WTC11 (cell line): ENCODE results near the gene AKIRIN1. TPM values are rescaled to one million over a fixed set of nuclear protein-coding genes. Genes with fewer than 3 reads are reported as not detected.

Experiments used
- AR ChIP-seq: fragments of 250-450 bp; sonication (Bioruptor Pico); IDR thresholded peaks from 2 replicates; pipeline ENCODE4 v1.9.0; 2021; ENCODE audit warnings: mild to moderate bottlenecking
- ATF1 ChIP-seq: sonication (generic); formaldehyde crosslinking; IDR thresholded peaks from 2 replicates; pipeline ENCODE4 v1.8.1; 2023; ENCODE audit warnings: mild to moderate bottlenecking, moderate library complexity, missing genetic modification reagents
- CBFB ChIP-seq: sonication (generic); formaldehyde crosslinking; IDR thresholded peaks from 2 replicates; pipeline ENCODE4 v1.8.1; 2022; ENCODE audit warnings: mild to moderate bottlenecking, low read depth, missing genetic modification reagents
- CTCF ChIP-seq: fragments of 200-600 bp; IDR thresholded peaks from 2 replicates; pipeline ENCODE4 v1.8.0; 2022; ENCODE audit warnings: antibody characterized with exemption
- E2F5 ChIP-seq: sonication (generic); formaldehyde crosslinking; IDR thresholded peaks from 2 replicates; pipeline ENCODE4 v1.8.1; 2022; ENCODE audit warnings: mild to moderate bottlenecking, moderate library complexity, missing genetic modification reagents
- FOXP4 ChIP-seq: sonication (generic); formaldehyde crosslinking; IDR thresholded peaks from 2 replicates; pipeline ENCODE4 v1.8.0; 2022; ENCODE audit warnings: mild to moderate bottlenecking, missing genetic modification reagents
- GABPB1 ChIP-seq: sonication (generic); formaldehyde crosslinking; IDR thresholded peaks from 2 replicates; pipeline ENCODE4 v1.8.1; 2023; ENCODE audit warnings: mild to moderate bottlenecking, missing genetic modification reagents
- GTF2I ChIP-seq: fragments of 250-450 bp; sonication (Bioruptor Pico); conservative IDR thresholded peaks from 2 replicates; pipeline ENCODE4 v1.4.0; 2021; ENCODE audit warnings: mild to moderate bottlenecking
- JAZF1 ChIP-seq: fragments of 250-450 bp; sonication (Bioruptor Pico); IDR thresholded peaks from 2 replicates; pipeline ENCODE4 v1.9.0; 2021; ENCODE audit warnings: moderate library complexity, mild to moderate bottlenecking, inconsistent platforms
- NFATC4 ChIP-seq: fragments of 250-450 bp; sonication (Bioruptor Pico); IDR thresholded peaks from 2 replicates; pipeline ENCODE4 v1.9.0; 2021; ENCODE audit warnings: mild to moderate bottlenecking
- NR1H2 ChIP-seq: sonication (generic); formaldehyde crosslinking; IDR thresholded peaks from 2 replicates; pipeline ENCODE4 v1.9.0; 2021; ENCODE audit warnings: mild to moderate bottlenecking, moderate library complexity, missing genetic modification reagents
- NR3C1 ChIP-seq: sonication (generic); formaldehyde crosslinking; conservative IDR thresholded peaks from 2 replicates; pipeline ENCODE4 v1.8.1; 2023; ENCODE audit warnings: low read depth, mild to moderate bottlenecking, missing genetic modification reagents
- PRRX2 ChIP-seq: fragments of 250-450 bp; sonication (Bioruptor Pico); IDR thresholded peaks from 2 replicates; pipeline ENCODE4 v1.8.0; 2021; ENCODE audit warnings: mild to moderate bottlenecking
- STAT6 ChIP-seq: sonication (generic); formaldehyde crosslinking; conservative IDR thresholded peaks from 2 replicates; pipeline ENCODE4 v1.8.1; 2023; ENCODE audit warnings: mild to moderate bottlenecking, low read depth, missing genetic modification reagents, moderate library complexity
- ZBTB21 ChIP-seq: sonication (generic); formaldehyde crosslinking; IDR thresholded peaks from 2 replicates; pipeline ENCODE4 v1.8.1; 2023; ENCODE audit warnings: mild to moderate bottlenecking, missing genetic modification reagents, borderline replicate concordance
- ZMAT4 ChIP-seq: fragments of 250-450 bp; sonication (Bioruptor Pico); IDR thresholded peaks from 2 replicates; pipeline ENCODE4 v1.9.0; 2021; ENCODE audit warnings: mild to moderate bottlenecking
- ZNF219 ChIP-seq: sonication (generic); formaldehyde crosslinking; IDR thresholded peaks from 2 replicates; pipeline ENCODE4 v1.8.0; 2023; ENCODE audit warnings: missing genetic modification reagents, mild to moderate bottlenecking, borderline replicate concordance
- ZNF263 ChIP-seq: sonication (generic); formaldehyde crosslinking; IDR thresholded peaks from 2 replicates; pipeline ENCODE4 v1.8.1; 2022; ENCODE audit warnings: low read depth, mild to moderate bottlenecking, moderate library complexity, missing genetic modification reagents
- ZNF281 ChIP-seq: sonication (generic); formaldehyde crosslinking; IDR thresholded peaks from 2 replicates; pipeline ENCODE4 v1.8.0; 2023; ENCODE audit warnings: mild to moderate bottlenecking, missing genetic modification reagents
- ZNF512 ChIP-seq: sonication (generic); formaldehyde crosslinking; IDR thresholded peaks from 2 replicates; pipeline ENCODE4 v1.8.1; 2022; ENCODE audit warnings: missing genetic modification reagents, borderline replicate concordance
- ZNF671 ChIP-seq: fragments of 250-450 bp; sonication (Bioruptor Pico); IDR thresholded peaks from 2 replicates; pipeline ENCODE4 v1.8.0; 2021; ENCODE audit warnings: mild to moderate bottlenecking
- total RNA-seq: library from RNA; stranded (reverse); gene quantifications from 3 replicates; pipeline ENCODE4 v1.2.3, GENCODE V29; 2021

Gene AKIRIN1
- total RNA-seq, 1 experiment from 2014 or later, result 183 TPM

GRCh38 chr1:38990738-38991637 lies at the start of gene AKIRIN1 (continued):
- peak; percentile 21; the same call in 1 of the 2 replicates for TF ChIP-seq FOXP4 (CRISPR knock-in tag)
- TF ChIP-seq CTCF, result no peak
- no peak for TF ChIP-seq CBFB
- peak; percentile 13 for TF ChIP-seq GABPB1 (CRISPR knock-in tag)
- TF ChIP-seq PRRX2 (CRISPR knock-in tag), result no peak
- peak; percentile 91 for TF ChIP-seq ZNF281 (CRISPR knock-in tag)
- no peak for TF ChIP-seq ZMAT4 (CRISPR knock-in tag)
- TF ChIP-seq GTF2I (CRISPR knock-in tag), result no peak
- TF ChIP-seq ZBTB21 (CRISPR knock-in tag), result no peak
- 0 out of 2 replicates have a peak, but pooled peaks have one; percentile 53 for TF ChIP-seq ZNF219
- TF ChIP-seq NFATC4, result no peak
- TF ChIP-seq ZNF263 (CRISPR knock-in tag), result 0 out of 2 replicates have a peak, but pooled peaks have one; percentile 54
- TF ChIP-seq NR3C1, result no peak
- TF ChIP-seq STAT6 (CRISPR knock-in tag), result no peak
- peak; percentile 66; the same call in 1 of the 2 replicates for TF ChIP-seq E2F5 (CRISPR knock-in tag)
- TF ChIP-seq ZNF512 (CRISPR knock-in tag), result no peak
- no peak for TF ChIP-seq ATF1
- TF ChIP-seq AR (CRISPR knock-in tag), result no peak
- TF ChIP-seq ZNF671 (CRISPR knock-in tag), result no peak
- no peak for TF ChIP-seq NR1H2 (CRISPR knock-in tag)
- TF ChIP-seq JAZF1 (CRISPR knock-in tag), result no peak
